Activated naive CD8-positive, alpha-beta T cell treated with anti-CD3 and anti-CD28 coated beads, Interleukin-2, amount 50 U/mL, for 24 hours (primary cell): ENCODE data around the gene MAPK8IP2.
"Not testable (repeated sequence)": the region's sequence is repeated elsewhere in the genome, so short reads cannot be mapped to it uniquely, and the experiment has no call there.

ENCODE experiments used
- ATAC-seq: fragments of 150-1000 bp; cut with Tn5 transposase; one replicate; pipeline ENCODE4 v1.10.0; 2021
- DNase-seq: peaks from one replicate; pipeline ENCODE4 v3.0.0; 2021
- H3K27ac Mint-ChIP-seq: one replicate; pipeline ENCODE4 v1.8.0; 2021; ENCODE audit warnings: mild to moderate bottlenecking, mixed read lengths
- H3K27me3 Mint-ChIP-seq: one replicate; pipeline ENCODE4 v1.8.0; 2021; ENCODE audit warnings: mixed read lengths
- H3K36me3 Mint-ChIP-seq: one replicate; pipeline ENCODE4 v1.8.0; 2021; ENCODE audit warnings: low read depth, mixed read lengths
- H3K4me1 Mint-ChIP-seq: one replicate; pipeline ENCODE4 v1.8.0; 2021; ENCODE audit warnings: mixed read lengths
- H3K4me3 Mint-ChIP-seq: one replicate; pipeline ENCODE4 v1.8.0; 2021; ENCODE audit warnings: mild to moderate bottlenecking, moderate library complexity, mixed read lengths
- H3K9me3 Mint-ChIP-seq: one replicate; pipeline ENCODE4 v1.8.0; 2021; ENCODE audit warnings: mixed read lengths

MAPK8IP2 gene

DNA sequence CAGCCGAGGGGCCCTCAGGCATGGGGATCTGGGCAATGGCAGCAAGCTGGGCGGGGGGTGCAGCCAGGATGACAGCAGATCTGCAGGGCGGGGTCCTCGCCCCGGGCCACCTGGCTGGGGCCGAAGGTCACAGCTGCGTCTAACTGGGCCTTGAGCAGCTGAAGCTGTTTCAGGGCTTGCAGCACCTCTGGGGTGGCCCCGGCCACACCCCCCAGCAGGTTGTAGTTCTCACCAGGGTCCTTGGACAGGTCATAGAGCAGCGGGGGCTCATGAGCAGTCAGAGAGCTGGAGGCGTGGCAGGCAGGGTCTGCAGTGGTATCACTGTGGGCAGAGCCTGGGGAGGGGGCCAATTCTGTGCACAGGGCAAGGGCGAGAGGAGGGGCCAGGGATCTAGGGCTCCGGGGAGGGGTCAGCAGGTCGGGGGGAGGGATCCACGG lies 24.6 kb downstream of the MAPK8IP2 start:
- no peak overlapping the region for H3K4me3 Mint-ChIP-seq
- H3K9me3 Mint-ChIP-seq = no peaks in the 10 kb centered on the region
- H3K4me1 Mint-ChIP-seq = peaks cover 49% of the 10 kb centered on the region
- no peaks in the 10 kb centered on the region for H3K27me3 Mint-ChIP-seq
- no peak overlapping the region for H3K27ac Mint-ChIP-seq
- no peaks in the 10 kb centered on the region for H3K36me3 Mint-ChIP-seq
- no peak for ATAC-seq
- no peak for DNase-seq

GRCh38 chr22:50625568-50626313 lies 25.1 kb downstream of the MAPK8IP2 start:
- Mint-ChIP-seq H3K4me3 (no peak overlapping the region), H3K27ac (no peak overlapping the region)

DNA sequence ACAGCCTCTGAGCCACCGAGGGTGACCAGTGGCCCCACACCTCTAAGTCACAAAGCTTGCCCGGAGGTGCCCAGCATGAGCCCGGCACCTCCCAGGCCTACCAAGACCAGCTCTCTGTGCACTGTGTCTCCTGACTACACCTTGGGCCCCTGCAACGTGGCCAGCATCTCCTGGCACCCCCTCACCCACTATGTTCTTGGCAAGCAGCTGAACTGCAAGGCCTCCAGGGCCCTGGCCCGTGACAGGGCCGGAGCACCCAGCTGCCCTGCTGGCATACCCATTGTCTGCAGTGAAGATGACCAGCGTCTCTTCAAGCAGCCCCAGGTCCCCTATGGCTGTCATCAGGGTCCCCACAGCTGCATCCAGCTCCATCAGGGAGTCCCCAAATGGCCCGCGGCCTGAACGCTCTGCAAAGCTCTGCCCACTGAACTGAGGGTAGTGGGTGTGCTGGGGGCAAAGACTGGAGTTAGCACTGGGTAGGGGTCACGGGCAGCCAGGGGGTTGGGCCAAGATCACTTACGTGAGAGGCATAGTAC lies 25.8 kb downstream of the MAPK8IP2 start:
- H3K4me3 Mint-ChIP-seq = peak overlapping the region; percentile 54
- H3K27me3 Mint-ChIP-seq = no peaks in the 10 kb centered on the region
- no peaks in the 10 kb centered on the region for H3K9me3 Mint-ChIP-seq
- H3K36me3 Mint-ChIP-seq = no peaks in the 10 kb centered on the region
- no peak overlapping the region for H3K27ac Mint-ChIP-seq
- DNase-seq (no peak), ATAC-seq (no peak)
- H3K4me1 Mint-ChIP-seq = peaks cover 39% of the 10 kb centered on the region

More at GRCh38 chr22:50625568-50626313, 25.1 kb downstream of the MAPK8IP2 start:
- DNase-seq (no peak), ATAC-seq (no peak)
- Mint-ChIP-seq H3K4me1 (peaks cover 45% of the 10 kb centered on the region), H3K27me3 (no peaks in the 10 kb centered on the region), H3K9me3 (no peaks in the 10 kb centered on the region), H3K36me3 (no peaks in the 10 kb centered on the region)

GRCh38 chr22:50626850-50627641 lies 26.5 kb downstream of the MAPK8IP2 start:
- Mint-ChIP-seq H3K4me1 (peaks cover 32% of the 10 kb centered on the region), H3K4me3 (peak overlapping the region; percentile 80), H3K9me3 (no peaks in the 10 kb centered on the region), H3K27me3 (no peaks in the 10 kb centered on the region), H3K36me3 (no peaks in the 10 kb centered on the region), H3K27ac (no peak overlapping the region)
- DNase-seq (no peak), ATAC-seq (no peak)

DNA sequence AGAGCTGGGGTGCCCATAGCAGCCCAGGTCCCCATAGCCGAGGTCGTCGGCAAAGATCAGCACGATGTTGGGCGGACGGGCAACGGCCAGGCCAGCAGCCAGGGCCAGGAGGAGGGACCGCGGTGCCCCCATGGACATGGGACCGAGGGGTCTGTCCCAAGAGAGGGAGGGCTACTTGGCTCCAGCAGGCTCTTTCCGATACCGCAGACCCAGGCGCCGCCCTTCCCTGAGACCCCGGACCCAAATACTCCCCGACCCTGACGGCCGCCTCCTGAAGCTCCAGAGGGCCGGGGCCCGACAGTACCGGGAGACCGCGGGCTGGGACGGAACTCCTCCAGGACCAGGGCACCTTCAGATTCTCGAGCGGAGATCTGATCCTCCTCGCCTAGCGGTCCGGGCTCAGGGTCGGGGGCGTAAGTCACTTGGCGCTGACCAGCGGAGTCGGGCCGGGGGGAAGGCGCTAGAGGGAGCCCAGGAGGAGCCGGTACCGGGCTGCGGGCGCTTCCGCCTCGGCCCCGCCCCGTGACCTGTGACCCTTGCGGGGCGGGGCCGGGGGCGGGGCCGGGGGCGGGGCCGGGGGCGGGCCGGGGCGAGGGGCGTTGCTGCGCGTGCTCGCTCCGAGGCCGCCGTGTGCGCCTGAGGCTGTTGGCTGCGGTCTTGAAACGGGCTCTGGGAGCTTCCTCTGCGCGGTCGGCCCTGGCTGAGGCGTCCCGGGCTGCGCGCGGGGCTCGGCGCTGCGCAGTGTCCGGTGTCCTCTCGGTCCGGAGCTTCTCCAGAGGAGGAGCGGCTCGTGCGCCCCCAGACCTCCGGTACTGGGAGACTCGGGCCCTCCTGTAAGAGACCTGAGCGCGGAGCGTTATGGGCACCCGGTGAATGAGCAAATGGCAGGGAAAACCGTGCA lies 27.3 kb downstream of the MAPK8IP2 start, which contains the start of gene ARSA:
Gene ARSA, minus strand, starts transcription at position 511 of the 901 bp plus-strand sequence. Its CDS starts 373 bp downstream, at position 138.
- DNase-seq = peak; percentile 73
- no peaks in the 10 kb centered on the region for H3K27me3 Mint-ChIP-seq
- peak; percentile 86 for ATAC-seq
- H3K9me3 Mint-ChIP-seq = no peaks in the 10 kb centered on the region
- no peaks in the 10 kb centered on the region for H3K36me3 Mint-ChIP-seq
- H3K27ac Mint-ChIP-seq = peak within 1 kb of the TSS; percentile 67
- peaks cover 24% of the 10 kb centered on the region for H3K4me1 Mint-ChIP-seq
- H3K4me3 Mint-ChIP-seq = peak within 1 kb of the TSS; percentile 83

- DNase-seq (no peak), ATAC-seq (no peak)
- H3K36me3 Mint-ChIP-seq = no peaks in the 10 kb centered on the region
- H3K4me3 Mint-ChIP-seq = peak overlapping the region; percentile 83
- no peaks in the 10 kb centered on the region for H3K9me3 Mint-ChIP-seq
- H3K27me3 Mint-ChIP-seq = no peaks in the 10 kb centered on the region
- H3K27ac Mint-ChIP-seq = peak overlapping the region; percentile 67
- H3K4me1 Mint-ChIP-seq = peaks cover 21% of the 10 kb centered on the region
These were observed 28.0 kb downstream of the MAPK8IP2 start for GRCh38 chr22:50628543-50629134.

DNA sequence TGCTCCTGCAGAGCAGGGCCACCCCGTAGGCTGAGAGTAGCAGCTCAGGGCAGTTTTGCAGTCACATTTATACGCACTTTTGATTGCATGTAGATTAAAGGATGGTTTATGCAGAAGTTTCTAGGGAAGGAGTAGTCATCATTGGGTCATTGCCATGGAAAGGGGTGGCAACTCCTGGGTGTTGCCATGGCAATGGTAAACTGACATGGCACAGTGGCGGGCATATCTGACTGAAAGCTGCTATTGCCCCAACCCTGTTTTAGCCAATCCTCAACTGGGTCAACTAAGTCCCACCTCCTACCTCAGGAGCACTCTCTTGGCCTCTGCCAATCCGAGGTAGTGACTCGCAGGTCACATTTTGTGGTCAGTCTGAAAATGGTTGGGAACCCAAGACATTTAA lies 29.8 kb downstream of the MAPK8IP2 start:
- Mint-ChIP-seq H3K4me3 (no peak overlapping the region), H3K27me3 (no peaks in the 10 kb centered on the region), H3K9me3 (no peaks in the 10 kb centered on the region), H3K36me3 (no peaks in the 10 kb centered on the region), H3K4me1 (peaks cover 21% of the 10 kb centered on the region), H3K27ac (no peak overlapping the region)
- no peak for DNase-seq
- no peak for ATAC-seq

DNA sequence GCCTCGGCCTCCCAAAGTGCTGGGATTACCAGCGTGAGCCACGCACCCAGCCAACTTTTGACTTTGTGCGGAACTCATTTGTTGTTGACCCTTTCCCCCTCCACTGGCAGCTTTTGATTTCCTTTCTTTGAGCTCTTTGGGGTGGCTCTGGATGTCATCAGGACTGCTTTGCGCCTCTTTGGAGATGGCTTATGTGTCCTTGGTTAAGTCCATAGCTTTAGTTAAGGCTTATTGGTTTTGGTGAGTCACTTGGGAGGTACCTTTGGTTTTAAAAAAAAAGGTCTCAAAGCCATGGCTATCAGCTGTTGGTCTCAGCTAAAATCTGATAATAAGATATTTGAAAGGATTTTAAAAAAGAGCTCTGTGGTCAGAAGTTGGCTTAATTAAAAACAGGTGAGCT lies 32.5 kb downstream of the MAPK8IP2 start:
- Mint-ChIP-seq H3K27ac (no peak overlapping the region), H3K27me3 (no peaks in the 10 kb centered on the region), H3K9me3 (no peaks in the 10 kb centered on the region), H3K36me3 (no peaks in the 10 kb centered on the region), H3K4me1 (peaks cover 16% of the 10 kb centered on the region), H3K4me3 (no peak overlapping the region)
- ATAC-seq = no peak
- no peak for DNase-seq

DNA sequence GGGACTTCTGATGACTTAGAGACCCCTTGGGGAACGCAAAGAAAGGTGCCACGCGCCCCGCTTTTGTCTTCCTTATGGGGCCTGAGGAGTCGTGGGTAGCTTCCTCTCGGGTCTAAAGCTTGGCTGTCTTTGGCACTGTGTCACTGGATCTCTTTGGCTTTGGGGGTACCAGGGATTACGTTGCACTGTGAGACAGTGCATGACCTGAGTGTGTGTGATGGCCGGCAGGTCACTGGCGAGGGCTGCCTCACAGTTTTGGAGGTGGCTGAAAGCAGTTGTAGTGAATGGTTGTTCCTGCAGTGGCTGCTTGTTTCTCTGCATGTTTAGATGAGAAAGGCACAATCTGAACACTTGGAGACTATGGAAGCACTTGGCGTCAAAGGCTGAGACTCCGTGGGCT lies 33.2 kb downstream of the MAPK8IP2 start:
- no peak overlapping the region for H3K27ac Mint-ChIP-seq
- H3K27me3 Mint-ChIP-seq = no peaks in the 10 kb centered on the region
- no peaks in the 10 kb centered on the region for H3K9me3 Mint-ChIP-seq
- H3K36me3 Mint-ChIP-seq = no peaks in the 10 kb centered on the region
- ATAC-seq (no peak), DNase-seq (no peak)
- peaks cover 10% of the 10 kb centered on the region for H3K4me1 Mint-ChIP-seq
- H3K4me3 Mint-ChIP-seq = no peak overlapping the region

- no peaks in the 10 kb centered on the region for H3K9me3 Mint-ChIP-seq
- no peak for DNase-seq
- no peak overlapping the region for H3K4me3 Mint-ChIP-seq
- H3K27me3 Mint-ChIP-seq = no peaks in the 10 kb centered on the region
- ATAC-seq = no peak
- no peaks in the 10 kb centered on the region for H3K36me3 Mint-ChIP-seq
- no peaks in the 10 kb centered on the region for H3K4me1 Mint-ChIP-seq
- no peak overlapping the region for H3K27ac Mint-ChIP-seq
These were observed 35.0 kb downstream of the MAPK8IP2 start for GRCh38 chr22:50635591-50635990.

GRCh38 chr22:50640296-50640695 lies 39.7 kb downstream of the MAPK8IP2 start:
- H3K4me1 Mint-ChIP-seq, ATAC-seq, H3K27me3 Mint-ChIP-seq, H3K4me3 Mint-ChIP-seq, DNase-seq, H3K27ac Mint-ChIP-seq, H3K36me3 Mint-ChIP-seq, H3K9me3 Mint-ChIP-seq: not testable (repeated sequence)

GRCh38 chr22:50640857-50641647 lies 40.5 kb downstream of the MAPK8IP2 start:
- Mint-ChIP-seq H3K27me3 (peaks cover 15% of the 10 kb centered on the region), H3K4me1 (no peaks in the 10 kb centered on the region), H3K27ac (no peak overlapping the region), H3K36me3 (no peaks in the 10 kb centered on the region), H3K9me3 (no peaks in the 10 kb centered on the region), H3K4me3 (no peak overlapping the region)
- no peak for DNase-seq
- ATAC-seq = no peak
